Neural cell (in vitro differentiated cells): ENCODE results near the gene IMPG2. TPM values are rescaled to one million over a fixed set of nuclear protein-coding genes. Genes with fewer than 3 reads are reported as not detected.

Experiments used
- H2AFZ ChIP-seq: fragments of 200-600, 300-800 bp; sonication (generic), shearing (Covaris generic); 2 replicates; pipeline ENCODE4 v1.6.0; 2014; ENCODE audit warnings: low read depth, mild to moderate bottlenecking, antibody characterized with exemption, low read length, moderate library complexity
- H3F3A ChIP-seq: fragments of 200-600 bp; shearing (Covaris generic); 2 replicates; pipeline ENCODE4 v1.6.1; 2016; ENCODE audit warnings: mild to moderate bottlenecking, moderate library complexity, mixed read lengths, antibody characterized with exemption, low read length; ENCODE audit not compliant: insufficient read depth, poor library complexity, severe bottlenecking
- H3K27ac ChIP-seq: fragments of 200-600, 300-800 bp; sonication (generic), shearing (Covaris generic); 2 replicates; pipeline ENCODE4 v1.5.1; 2014; ENCODE audit warnings: mild to moderate bottlenecking, low read length, moderate library complexity
- H3K27me3 ChIP-seq: fragments of 300-800, 200-600 bp; sonication (generic), shearing (Covaris generic); 2 replicates; pipeline ENCODE4 v1.6.0; 2014; ENCODE audit warnings: mild to moderate bottlenecking, low read depth, low read length, moderate library complexity; ENCODE audit not compliant: insufficient read depth
- H3K36me3 ChIP-seq: fragments of 300-800, 200-600 bp; sonication (generic), shearing (Covaris generic); 2 replicates; pipeline ENCODE4 v1.5.1; 2014; ENCODE audit warnings: mild to moderate bottlenecking, antibody characterized with exemption, low read length, moderate library complexity; ENCODE audit not compliant: insufficient read depth
- H3K4me2 ChIP-seq: fragments of 300-800, 200-600 bp; sonication (generic), shearing (Covaris generic); 2 replicates; pipeline ENCODE4 v1.6.0; 2014; ENCODE audit warnings: mild to moderate bottlenecking, low read length
- H3K4me3 ChIP-seq: fragments of 300-800, 200-600 bp; sonication (generic), shearing (Covaris generic); 2 replicates; pipeline ENCODE4 v1.5.1; 2014; ENCODE audit warnings: mild to moderate bottlenecking, low read length, moderate library complexity
- H3K79me2 ChIP-seq: fragments of 200-600 bp; shearing (Covaris generic); replicated peaks from 2 replicates; pipeline ENCODE4 v1.6.0; 2014; ENCODE audit warnings: mild to moderate bottlenecking, low read length, moderate library complexity; ENCODE audit not compliant: insufficient read depth
- H3K9ac ChIP-seq: fragments of 300-800, 200-600 bp; sonication (generic), shearing (Covaris generic); 2 replicates; pipeline ENCODE4 v1.6.1; 2016; ENCODE audit warnings: mild to moderate bottlenecking, low read length, mixed read lengths
- H3K9me2 ChIP-seq: fragments of 200-600 bp; shearing (Covaris generic); 2 replicates; pipeline ENCODE4 v1.6.1; 2016; ENCODE audit warnings: mild to moderate bottlenecking, low read length, mixed read lengths; ENCODE audit not compliant: insufficient read depth
- H3K9me3 ChIP-seq: fragments of 200-600, 300-800 bp; sonication (generic), shearing (Covaris generic); 2 replicates; pipeline ENCODE4 v1.6.1; 2016; ENCODE audit warnings: mild to moderate bottlenecking, mixed run types, low read length, moderate library complexity, mixed read lengths
- H4K20me1 ChIP-seq: fragments of 200-600 bp; shearing (Covaris generic); 2 replicates; pipeline ENCODE4 v1.6.1; 2016; ENCODE audit warnings: mild to moderate bottlenecking, mixed run types; ENCODE audit not compliant: insufficient read depth
- EP300 ChIP-seq: fragments of 450-650 bp; conservative IDR thresholded peaks from 2 replicates; pipeline ENCODE4 v1.6.1; 2014; ENCODE audit warnings: antibody characterized with exemption, mild to moderate bottlenecking, moderate library complexity; ENCODE audit not compliant: poor library complexity, severe bottlenecking
- EZH2 ChIP-seq: fragments of 200-600, 300-800 bp; shearing (Covaris generic), sonication (generic); IDR thresholded peaks from 2 replicates; pipeline ENCODE4 v1.6.1; 2014; ENCODE audit warnings: antibody characterized with exemption, low read length, borderline replicate concordance, mild to moderate bottlenecking; ENCODE audit not compliant: insufficient read depth, poor library complexity, severe bottlenecking
- MXI1 ChIP-seq: fragments of 450-650 bp; conservative IDR thresholded peaks from 2 replicates; pipeline ENCODE4 v1.6.1; 2014; ENCODE audit warnings: antibody characterized with exemption, mild to moderate bottlenecking; ENCODE audit not compliant: poor library complexity, severe bottlenecking
- POLR2AphosphoS5 ChIP-seq: IDR thresholded peaks from 2 replicates; pipeline ENCODE4 v1.6.1; 2012
- RAD21 ChIP-seq: fragments of 450-650 bp; conservative IDR thresholded peaks from 2 replicates; pipeline ENCODE4 v1.6.1; 2014; ENCODE audit warnings: antibody characterized with exemption, mild to moderate bottlenecking, moderate library complexity
- SMC3 ChIP-seq: fragments of 450-650 bp; conservative IDR thresholded peaks from 2 replicates; pipeline ENCODE4 v1.6.1; 2014; ENCODE audit warnings: antibody characterized with exemption, mild to moderate bottlenecking, moderate library complexity; ENCODE audit not compliant: poor library complexity
- TAF1 ChIP-seq: IDR thresholded peaks from 2 replicates; pipeline ENCODE4 v1.6.1; 2012; ENCODE audit warnings: low read depth
- polyA plus RNA-seq: library from polyadenylated mRNA; depleted of rRNA; stranded (reverse); fragments of >200 nt; gene quantifications from 2 replicates; pipeline ENCODE4 v1.2.3, GENCODE V29; 2014
- TF ChIP-seq, protein P1 (sequence below): fragments of 450-650 bp; IDR thresholded peaks from 2 replicates; pipeline ENCODE4 v1.5.1; 2014; ENCODE audit warnings: antibody characterized with exemption, mild to moderate bottlenecking, moderate library complexity; ENCODE audit not compliant: poor library complexity, severe bottlenecking
- TF ChIP-seq, protein P2 (sequence below): IDR thresholded peaks from 2 replicates; pipeline ENCODE4 v1.6.1; 2012; ENCODE audit warnings: borderline replicate concordance

IMPG2 gene
- polyA plus RNA-seq, 1 donor from 2014 or later, result 6.3 TPM

DNA sequence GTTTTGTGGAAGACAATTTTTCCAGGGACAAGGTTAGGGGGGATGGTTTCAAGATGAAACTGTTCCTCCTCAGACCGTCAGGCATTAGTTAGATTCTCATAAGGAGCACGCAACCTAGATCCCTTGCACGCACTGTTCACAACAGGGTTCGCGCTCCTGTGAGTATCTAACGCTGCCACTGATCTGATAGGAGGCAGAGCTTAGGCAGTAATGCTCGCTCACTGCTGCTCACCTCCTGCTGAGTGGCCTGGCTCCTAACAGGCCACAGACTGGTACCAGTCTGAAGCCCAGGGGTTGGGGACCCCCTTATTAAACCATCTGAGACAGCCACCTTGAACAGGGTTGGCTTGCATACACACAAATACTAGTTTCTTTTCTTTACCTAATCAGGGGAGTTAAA is 13.5 kb upstream of the IMPG2 start:
- Histone ChIP-seq H3K4me3 (no peak overlapping the region), H3K9ac (no peak overlapping the region), H3K27me3 (no peaks in the 10 kb centered on the region), H3K9me2 (no peaks in the 10 kb centered on the region), H3K27ac (no peak overlapping the region), H3F3A (no peaks in the 10 kb centered on the region), H3K9me3 (no peaks in the 10 kb centered on the region), H2AFZ (no peak overlapping the region), H3K4me2 (no peak overlapping the region), H3K79me2 (no peaks in the 10 kb centered on the region), H3K36me3 (peaks cover 12% of the 10 kb centered on the region), H4K20me1 (no peaks in the 10 kb centered on the region)
- no peak for TF ChIP-seq RAD21
- TF ChIP-seq, protein P1, sequence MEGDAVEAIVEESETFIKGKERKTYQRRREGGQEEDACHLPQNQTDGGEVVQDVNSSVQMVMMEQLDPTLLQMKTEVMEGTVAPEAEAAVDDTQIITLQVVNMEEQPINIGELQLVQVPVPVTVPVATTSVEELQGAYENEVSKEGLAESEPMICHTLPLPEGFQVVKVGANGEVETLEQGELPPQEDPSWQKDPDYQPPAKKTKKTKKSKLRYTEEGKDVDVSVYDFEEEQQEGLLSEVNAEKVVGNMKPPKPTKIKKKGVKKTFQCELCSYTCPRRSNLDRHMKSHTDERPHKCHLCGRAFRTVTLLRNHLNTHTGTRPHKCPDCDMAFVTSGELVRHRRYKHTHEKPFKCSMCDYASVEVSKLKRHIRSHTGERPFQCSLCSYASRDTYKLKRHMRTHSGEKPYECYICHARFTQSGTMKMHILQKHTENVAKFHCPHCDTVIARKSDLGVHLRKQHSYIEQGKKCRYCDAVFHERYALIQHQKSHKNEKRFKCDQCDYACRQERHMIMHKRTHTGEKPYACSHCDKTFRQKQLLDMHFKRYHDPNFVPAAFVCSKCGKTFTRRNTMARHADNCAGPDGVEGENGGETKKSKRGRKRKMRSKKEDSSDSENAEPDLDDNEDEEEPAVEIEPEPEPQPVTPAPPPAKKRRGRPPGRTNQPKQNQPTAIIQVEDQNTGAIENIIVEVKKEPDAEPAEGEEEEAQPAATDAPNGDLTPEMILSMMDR, result no peak
- TF ChIP-seq MXI1, result no peak
- TF ChIP-seq EZH2, result no peak

DNA sequence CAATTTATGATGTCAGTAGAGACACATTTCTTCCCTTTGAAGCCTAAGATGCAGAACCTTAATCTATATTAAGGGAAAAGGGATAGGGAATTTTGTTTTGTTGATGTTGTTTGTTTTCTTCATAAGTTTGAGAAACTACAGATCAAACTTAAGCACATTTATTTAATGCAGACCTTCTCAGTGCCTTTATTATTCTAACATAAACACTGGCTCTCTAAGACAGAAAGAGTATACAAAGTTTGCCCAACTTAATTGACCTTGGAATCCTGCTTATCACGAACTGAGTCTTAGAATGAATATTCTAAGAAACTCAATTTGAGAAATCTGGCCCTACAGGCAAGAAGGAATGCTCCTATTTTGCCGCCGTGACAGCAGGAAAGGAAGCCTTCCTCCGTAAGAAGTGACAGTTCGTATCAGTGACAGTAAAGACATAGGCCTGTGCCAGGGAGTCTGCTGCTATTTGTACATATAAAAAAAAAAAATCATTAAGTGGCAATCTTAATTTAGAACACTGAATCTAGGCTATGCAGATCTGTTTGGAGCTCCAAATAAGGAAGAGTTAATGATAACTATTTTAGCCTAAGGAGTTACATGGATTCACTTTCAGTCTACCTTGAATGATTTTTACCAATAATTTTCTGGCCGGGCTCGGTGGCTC is 8.8 kb upstream of the IMPG2 start:
- no peaks in the 10 kb centered on the region for H4K20me1 ChIP-seq
- no peak overlapping the region for H3K27ac ChIP-seq
- H3F3A ChIP-seq, result no peaks in the 10 kb centered on the region
- H2AFZ ChIP-seq, result no peak overlapping the region
- TF ChIP-seq MXI1 (no peak), EZH2 (no peak), TAF1 (no peak), SMC3 (no peak), EP300 (no peak), POLR2AphosphoS5 (no peak), RAD21 (no peak)
- TF ChIP-seq, protein P1, result no peak
- TF ChIP-seq, protein P2, sequence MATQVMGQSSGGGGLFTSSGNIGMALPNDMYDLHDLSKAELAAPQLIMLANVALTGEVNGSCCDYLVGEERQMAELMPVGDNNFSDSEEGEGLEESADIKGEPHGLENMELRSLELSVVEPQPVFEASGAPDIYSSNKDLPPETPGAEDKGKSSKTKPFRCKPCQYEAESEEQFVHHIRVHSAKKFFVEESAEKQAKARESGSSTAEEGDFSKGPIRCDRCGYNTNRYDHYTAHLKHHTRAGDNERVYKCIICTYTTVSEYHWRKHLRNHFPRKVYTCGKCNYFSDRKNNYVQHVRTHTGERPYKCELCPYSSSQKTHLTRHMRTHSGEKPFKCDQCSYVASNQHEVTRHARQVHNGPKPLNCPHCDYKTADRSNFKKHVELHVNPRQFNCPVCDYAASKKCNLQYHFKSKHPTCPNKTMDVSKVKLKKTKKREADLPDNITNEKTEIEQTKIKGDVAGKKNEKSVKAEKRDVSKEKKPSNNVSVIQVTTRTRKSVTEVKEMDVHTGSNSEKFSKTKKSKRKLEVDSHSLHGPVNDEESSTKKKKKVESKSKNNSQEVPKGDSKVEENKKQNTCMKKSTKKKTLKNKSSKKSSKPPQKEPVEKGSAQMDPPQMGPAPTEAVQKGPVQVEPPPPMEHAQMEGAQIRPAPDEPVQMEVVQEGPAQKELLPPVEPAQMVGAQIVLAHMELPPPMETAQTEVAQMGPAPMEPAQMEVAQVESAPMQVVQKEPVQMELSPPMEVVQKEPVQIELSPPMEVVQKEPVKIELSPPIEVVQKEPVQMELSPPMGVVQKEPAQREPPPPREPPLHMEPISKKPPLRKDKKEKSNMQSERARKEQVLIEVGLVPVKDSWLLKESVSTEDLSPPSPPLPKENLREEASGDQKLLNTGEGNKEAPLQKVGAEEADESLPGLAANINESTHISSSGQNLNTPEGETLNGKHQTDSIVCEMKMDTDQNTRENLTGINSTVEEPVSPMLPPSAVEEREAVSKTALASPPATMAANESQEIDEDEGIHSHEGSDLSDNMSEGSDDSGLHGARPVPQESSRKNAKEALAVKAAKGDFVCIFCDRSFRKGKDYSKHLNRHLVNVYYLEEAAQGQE, result no peak
- no peaks in the 10 kb centered on the region for H3K9me2 ChIP-seq
- H3K9me3 ChIP-seq, result no peaks in the 10 kb centered on the region
- H3K36me3 ChIP-seq, result peaks cover 12% of the 10 kb centered on the region
- no peak overlapping the region for H3K9ac ChIP-seq
- no peaks in the 10 kb centered on the region for H3K27me3 ChIP-seq
- no peak overlapping the region for H3K4me2 ChIP-seq
- H3K79me2 ChIP-seq, result no peaks in the 10 kb centered on the region
- H3K4me3 ChIP-seq, result no peak overlapping the region
